HG03135 (cell line): ENCODE data around the gene ESAM.

Source experiments
- ATAC-seq: cut with Tn5 transposase; IDR thresholded peaks from one replicate; pipeline ENCODE4 v1.9.1; 2021; ENCODE audit warnings: mild to moderate bottlenecking, moderate library complexity; ENCODE audit not compliant: unreplicated experiment

ESAM gene

DNA sequence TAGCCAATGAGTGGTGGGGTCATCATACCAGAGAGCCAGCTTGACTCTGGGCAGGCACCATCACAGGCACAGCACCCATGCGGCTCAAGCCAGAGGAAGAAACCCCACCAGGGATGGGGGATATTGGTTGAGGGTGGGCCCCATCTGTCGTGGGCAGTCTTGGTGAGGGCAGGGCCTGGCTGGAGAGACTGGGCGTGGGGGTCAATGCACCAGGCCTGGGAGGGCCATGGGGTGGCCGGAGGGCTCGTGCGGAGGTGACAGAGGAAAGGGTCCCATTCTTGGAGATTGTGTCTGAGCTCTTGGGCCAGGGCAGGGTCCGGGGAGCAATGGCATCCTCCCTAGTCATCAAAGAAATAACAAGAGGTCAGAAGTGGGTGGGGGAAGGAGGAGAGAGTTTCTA lies 8.5 kb downstream of the ESAM start:
- no peak for ATAC-seq

DNA sequence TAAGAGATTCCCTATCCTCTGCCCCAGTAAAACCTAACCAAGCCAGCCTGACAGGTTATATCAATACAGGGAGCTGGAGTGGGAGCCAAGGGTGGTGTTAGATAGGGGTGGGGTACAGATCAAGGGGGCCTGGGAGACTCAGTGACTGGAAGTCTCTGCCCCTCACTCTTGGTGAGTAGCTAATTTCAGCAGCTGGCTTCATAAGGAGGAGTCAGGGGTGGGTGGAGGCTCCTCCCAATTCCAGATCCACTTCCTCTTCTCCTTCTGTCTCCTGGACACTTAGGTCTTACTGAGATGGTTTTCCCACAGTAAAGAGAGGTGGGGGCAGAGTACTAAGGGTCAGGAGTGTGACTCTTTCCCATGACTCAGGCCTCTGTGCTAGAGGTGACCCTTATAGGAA lies 8.9 kb downstream of the ESAM start:
- ATAC-seq: no peak

DNA sequence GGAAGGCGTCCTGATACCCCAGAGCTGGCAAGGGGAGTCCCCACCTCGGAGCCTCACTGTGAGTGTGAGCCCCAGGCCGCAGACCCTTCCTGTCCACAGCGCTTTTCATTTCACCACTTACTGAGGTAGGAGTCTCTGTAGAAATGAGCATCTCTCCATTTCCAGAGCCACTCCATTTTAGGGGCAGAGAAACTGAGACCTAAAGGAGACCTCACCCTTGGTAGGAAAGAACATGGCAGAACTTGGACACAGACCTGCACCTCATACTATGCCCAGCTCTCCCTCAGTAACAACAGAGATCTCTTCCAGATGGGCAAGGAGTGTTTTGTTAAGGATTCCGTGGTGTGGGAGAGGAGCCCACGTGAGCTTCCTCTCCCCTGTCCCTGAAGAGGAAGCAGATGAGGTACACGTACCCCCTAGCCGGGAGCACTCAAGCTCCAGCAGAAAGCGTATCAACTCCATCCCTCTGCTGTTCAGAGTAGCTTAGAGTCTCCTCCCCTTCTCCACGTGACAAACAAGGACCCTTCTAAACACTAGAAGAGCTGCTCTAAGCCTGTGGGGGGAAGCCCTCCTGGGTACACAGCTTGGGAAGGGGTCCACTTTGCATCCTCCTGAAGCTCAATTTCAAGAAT lies 9.5 kb downstream of the ESAM start:
- ATAC-seq: no peak

DNA sequence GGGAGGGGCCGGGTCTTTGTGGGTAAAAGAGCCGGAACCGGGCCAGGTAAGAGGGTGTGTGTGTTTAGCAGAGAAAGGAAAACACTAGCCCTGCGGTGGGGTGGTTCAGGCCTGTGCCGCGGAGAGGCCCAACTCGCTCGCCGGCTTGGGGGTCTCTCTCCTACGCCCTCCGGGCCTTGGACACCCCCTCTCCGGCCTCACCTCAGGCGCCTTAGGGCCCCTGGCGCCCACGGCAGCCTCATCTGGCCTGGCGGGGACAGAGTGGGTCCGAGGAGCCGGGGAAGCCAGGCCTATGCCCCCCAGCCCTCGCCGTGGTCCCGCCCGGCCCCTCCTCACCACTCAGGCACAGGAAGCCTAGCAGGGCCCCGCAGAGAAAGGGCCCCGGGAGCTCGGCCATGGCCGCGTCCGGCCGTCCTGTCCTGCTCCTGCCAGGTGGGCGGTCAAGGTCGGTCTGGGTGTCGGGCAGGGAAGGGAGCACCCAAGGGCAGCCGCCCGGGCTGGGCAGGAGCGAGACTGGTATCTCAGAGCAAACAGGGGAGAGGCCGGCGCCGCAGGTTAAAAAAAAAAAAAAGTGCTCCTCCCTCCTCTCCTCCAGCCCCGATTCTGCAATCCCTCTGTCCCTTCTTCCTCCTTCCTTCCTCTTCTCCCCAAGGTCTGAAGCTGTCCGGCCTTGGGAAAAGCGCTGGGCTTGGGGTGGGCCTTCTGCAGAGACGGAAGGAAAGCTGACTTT lies 10.2 kb downstream of the ESAM start, which contains the start of gene VSIG2:
Gene VSIG2 (minus strand): TSS at position 515 of the 730 bp plus-strand sequence. CDS start 118 bp downstream, at position 397.
- ATAC-seq: no peak

DNA sequence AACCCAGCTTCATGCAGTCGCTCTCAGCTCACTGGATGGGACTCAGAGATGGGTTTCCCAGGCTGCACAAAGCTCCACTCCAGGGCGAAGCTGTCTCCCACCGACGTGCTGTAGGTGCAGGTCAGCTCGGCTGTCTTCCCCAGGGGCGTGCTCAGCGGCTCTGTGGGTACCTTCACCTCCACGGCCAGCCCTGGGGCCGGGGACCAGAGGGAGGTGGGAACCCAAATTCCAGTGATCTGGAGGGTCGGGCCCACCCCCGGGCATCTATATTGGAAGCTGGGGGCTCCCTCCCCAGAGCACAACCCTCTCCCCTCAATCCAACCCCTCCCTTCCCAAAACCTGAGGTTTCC lies 10.7 kb downstream of the ESAM start:
- no peak for ATAC-seq

DNA sequence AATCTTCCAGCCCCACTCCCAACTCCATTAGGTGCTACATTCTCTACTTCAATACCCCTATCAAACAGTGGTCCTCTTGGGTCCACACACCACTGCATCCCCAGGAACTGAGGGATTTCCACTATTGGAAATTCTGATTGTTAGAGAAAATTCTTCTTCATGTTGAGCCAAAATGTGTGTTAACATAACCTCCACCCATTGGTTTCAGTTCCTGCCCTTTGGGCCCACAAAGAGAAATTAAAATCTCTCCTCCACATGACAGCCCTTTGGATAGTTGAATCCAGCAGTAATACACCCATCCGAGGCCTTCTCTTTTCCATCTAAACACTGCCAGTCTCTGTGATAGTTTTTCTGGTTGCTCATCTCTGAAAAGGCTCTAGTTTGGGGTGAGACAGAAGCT lies 12.2 kb downstream of the ESAM start:
- no peak for ATAC-seq

DNA sequence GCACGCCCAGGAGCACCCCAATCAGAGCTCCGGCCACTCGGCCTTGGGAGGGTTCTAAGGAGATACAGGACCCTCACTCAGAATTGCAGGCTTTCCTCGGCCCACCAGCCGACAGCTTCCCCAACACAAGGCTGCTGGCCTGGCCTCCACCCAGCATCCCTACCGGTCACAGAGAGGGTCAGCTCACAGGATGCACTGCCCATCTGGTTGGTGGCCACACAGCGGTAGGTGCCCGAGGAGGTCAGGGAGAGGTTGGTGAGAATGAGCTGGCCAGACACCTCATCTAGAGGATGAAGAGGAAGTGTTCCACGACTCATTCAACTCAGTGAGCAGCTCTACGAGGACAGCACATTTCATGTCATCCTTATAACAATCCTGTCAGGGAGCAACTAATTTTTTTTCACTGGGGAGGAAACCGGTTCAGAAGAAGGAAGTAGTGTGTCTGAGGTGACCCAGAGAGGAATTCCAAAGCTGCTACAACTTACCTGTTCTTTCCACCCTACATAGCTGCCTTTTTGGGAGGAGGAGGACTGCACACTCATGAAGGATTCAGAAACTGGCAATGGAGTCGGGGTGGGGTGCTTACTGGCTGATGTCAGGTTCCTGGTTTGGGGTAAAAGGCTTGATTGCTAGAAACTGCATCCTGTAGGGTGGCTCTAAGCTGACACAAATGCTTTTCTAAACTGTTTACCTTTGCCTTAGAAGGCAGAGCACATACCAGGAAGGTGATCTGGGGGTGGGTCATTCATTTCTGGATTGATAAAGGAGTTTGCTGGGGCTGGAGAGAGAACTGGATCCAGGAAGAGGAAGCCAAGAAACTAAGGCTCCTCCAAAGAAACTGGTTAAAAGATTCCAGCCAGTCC lies 13.4 kb downstream of the ESAM start:
- ATAC-seq: no peak

DNA sequence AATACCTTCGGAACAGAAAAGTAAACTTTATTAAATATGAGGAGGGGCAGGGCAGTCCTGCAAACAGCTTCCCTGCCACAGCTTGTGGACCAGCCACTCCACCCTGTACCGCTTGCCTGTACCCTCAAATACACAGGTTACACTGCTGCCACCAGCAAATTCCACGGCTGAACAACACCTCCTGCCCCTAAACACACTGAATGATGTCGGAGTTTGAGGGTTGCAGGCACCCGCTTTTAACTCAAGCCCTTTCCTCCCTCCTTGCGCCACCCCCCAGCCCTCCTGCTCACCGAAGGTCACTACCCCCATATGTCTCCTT lies 14.0 kb downstream of the ESAM start:
- no peak for ATAC-seq

DNA sequence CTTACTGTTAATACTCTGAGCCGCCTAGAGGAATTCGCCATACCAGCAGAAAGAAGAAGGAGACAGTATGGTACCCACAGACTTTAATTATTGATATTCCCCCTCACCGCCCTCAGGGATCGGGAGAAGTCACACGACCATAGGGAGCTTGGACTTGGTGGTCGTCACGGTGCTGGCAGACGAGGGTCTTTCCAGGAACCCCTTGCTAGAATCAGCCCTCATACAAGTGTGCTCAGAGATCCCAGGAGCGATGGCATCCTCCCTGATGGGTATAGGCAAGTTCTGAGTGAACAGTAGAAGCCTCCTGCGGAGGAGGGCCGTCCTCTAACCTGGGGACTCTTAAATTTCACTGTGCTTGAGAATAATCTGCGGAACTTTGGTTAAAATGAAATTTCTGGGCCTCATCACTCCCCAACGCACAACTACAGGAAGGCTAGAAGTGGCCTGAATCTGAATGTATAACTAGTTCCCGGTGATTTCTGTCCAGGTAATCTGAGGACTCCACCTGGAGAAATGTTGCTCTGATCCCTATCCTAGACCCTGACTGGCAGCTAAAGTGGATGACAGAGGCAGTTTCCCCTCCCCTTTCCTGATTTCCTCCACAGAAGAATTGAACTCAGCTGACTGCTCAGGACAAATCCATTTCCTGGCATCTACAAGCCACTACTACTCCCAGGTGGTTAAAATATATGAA lies 14.5 kb downstream of the ESAM start:
- no peak for ATAC-seq

DNA sequence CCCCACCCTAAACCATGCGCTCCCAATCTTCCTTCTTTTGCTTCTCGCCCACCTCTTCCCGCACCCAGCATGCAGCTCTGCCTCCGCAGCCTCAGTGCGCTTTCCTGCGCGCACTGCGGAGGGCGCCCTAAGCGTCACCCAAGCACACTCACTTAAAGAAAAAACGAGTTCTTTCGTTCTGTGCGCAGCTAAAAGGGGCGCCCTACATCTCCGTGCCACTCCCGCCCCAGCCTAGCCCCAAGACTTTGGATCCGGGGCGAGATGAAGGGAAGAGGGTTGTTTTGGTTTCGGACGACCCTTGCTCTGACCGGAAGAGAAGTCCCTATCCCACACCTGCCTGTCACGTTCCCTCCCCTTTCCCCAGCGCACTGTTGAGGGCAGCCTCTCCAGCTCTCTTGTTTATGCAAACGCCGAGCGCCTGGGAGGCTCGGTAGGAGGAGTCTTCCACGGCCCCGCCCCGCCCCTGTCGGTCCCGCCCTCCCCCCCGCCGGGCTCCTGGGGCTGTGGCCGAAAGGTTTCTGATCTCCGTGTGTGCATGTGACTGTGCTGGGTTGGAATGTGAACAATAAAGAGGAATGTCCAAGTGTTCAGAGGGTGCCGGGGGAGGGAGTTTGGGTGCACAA lies 15.4 kb downstream of the ESAM start:
- ATAC-seq: peak; percentile 92

DNA sequence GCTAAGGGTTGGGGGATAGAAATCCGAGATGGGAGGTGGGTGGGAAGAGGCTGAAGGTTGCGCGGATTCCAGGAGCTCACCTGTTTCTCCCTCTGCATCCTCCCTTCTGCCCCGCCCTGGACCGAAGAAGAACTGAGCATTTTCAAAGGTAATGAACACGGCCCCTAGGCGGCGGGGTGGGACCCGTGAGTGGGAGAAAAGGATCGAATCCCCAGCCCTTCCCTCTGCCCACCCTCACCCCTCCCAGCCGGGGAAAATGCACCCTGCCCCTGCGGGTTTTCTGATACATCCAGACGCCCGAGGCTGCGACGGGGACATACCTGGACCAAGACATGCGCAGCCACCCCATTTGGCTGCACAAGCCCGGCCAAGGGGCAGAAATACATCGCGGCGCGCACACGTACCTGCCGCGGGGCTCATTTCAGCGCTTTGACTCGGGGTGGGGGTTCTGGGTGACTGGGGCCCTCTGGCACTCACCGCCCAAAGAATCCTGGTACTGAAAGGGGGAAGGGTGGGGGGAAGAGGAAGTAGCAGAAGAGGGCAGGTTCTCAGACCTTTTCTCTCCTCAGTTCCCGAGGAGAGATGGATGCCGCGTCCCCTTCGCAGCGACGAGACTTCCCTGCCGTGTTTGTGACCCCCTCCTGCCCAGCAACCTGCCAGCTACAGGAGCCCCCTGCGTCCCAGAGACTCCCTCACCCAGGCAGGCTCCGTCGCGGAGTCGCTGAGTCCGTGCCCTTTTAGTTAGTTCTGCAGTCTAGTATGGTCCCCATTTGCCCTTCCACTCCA lies 16.1 kb downstream of the ESAM start:
- peak; percentile 7 for ATAC-seq

DNA sequence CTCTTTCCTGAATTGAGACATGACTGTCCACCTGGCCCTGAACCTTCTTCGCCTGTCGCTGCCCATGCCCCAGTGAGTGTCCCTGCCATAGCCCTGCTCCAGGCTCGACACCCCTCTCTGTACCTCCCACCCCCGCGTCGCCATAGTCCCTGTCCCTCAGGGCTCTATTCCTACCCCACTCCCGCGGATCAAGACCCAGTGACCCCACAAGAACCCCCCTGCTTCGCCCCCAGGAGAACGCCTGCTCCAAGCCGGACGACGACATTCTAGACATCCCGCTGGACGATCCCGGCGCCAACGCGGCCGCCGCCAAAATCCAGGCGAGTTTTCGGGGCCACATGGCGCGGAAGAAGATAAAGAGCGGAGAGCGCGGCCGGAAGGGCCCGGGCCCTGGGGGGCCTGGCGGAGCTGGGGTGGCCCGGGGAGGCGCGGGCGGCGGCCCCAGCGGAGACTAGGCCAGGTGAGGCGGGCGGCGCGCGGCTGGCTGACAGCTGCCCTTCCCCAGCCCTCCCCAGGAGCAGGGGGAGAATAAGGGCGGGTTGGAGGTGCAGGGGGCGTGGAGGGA lies 16.7 kb downstream of the ESAM start:
- no peak for ATAC-seq

DNA sequence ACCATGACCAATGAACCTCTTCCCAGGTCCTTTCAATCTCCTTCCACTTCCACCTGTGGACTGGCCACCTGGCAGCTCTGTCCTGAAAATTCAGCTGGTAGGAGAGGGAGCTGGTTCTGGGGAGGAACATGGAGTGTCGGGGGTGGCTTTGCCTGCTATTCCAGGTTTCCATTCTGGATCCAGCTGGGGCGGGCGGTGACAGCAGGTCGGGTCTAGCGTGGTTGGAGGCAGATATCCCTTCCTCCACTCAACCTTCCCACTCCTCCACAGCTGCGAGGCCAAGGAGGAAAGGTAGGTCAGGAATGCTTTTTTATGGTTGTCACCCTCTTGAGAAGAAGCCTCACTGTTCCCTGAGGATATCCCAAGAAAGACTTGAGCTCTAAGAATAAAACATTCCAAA lies 19.0 kb downstream of the ESAM start:
- no peak for ATAC-seq

DNA sequence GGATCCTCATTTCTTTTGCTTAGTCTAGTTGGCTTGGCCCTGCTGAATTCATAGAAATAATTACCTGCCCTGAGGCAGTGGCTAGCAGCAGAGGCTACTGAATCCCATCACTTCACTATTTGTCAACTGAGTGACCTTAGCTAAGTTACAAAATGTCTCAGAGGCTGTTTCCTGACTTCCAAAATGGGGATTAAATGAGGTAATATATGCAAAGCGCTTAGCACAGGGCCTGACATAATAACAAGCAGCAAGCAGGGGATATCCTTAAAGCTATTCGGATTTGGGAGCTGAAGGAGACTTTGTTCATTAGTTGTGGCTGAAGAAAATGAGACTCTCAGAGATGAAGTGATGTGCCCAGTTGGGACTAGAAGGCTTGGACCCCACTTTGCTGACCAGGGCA lies 19.5 kb downstream of the ESAM start:
- no peak for ATAC-seq

DNA sequence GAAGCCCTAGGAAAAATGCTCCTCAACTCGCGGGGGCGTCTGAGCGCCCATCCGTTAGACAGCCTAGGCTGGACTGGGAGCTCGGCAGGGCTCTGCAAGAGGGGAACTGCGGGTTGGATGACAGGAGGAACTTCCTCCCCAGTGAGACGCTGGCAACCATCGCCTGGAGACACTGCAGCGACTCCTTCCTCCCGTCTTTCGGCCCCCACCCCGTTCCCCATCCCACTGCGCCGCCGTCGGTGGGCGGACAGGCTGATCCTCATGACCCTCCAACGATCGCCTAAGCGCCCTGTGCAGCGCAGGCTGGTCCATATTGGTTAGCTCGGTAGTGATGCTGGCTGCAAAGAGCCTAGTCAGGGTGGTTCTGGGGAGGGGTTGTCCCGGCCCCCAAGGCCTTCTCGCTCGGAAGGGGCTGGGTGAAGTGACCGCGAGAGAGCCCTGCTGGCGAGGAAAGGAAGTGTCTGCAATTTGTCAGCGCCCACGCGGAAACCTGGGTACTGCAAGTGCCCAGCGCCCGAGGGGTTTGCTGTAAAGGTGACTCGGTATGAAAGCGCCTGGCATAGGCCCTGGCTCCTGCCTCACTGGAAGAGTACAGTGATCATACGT lies 21.7 kb downstream of the ESAM start:
- peak; percentile 42 for ATAC-seq

DNA sequence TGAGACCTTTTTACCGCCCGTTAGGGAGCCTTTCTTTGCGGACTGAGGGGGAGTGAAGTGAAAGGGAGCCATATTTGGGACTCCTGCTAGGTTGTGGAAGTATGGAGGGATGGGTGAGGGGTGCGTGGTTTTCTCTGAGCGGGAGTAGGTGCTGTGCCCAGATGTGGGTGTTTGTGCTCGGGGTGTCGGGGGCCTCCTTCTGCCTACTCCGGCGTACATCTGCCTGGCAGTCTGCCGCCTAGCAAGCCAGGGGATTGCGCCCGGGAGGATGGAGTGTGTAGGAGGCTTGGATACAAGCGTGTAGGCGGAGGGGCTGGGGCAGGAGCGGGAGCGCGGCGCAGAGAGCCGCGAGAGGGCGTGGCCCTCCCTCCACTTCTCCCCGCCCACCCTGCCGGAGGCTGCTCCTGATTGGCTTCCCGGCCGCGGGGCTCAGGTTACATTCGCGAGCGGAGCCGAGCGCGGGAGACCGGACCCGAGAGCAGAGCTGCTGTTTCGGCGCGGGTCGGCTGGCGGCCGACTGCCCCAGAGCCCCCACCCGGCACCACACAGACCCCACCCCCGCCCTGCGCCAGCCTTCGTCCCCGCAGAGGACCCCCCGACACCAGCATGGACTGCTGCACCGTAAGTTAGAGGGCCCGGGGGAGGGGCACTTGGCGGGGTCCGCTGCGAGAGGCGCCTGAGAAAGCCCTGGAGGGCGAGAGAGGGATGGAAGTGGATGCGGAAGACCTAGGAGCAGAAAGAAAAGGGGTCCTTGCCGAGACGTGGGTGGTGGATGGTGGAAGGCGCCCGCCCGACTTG lies 22.4 kb downstream of the ESAM start, which contains the start of gene NRGN:
Gene NRGN (plus strand): TSS at position 464 of the 798 bp plus-strand sequence. CDS start 143 bp downstream, at position 607.
- peak; percentile 98 for ATAC-seq

DNA sequence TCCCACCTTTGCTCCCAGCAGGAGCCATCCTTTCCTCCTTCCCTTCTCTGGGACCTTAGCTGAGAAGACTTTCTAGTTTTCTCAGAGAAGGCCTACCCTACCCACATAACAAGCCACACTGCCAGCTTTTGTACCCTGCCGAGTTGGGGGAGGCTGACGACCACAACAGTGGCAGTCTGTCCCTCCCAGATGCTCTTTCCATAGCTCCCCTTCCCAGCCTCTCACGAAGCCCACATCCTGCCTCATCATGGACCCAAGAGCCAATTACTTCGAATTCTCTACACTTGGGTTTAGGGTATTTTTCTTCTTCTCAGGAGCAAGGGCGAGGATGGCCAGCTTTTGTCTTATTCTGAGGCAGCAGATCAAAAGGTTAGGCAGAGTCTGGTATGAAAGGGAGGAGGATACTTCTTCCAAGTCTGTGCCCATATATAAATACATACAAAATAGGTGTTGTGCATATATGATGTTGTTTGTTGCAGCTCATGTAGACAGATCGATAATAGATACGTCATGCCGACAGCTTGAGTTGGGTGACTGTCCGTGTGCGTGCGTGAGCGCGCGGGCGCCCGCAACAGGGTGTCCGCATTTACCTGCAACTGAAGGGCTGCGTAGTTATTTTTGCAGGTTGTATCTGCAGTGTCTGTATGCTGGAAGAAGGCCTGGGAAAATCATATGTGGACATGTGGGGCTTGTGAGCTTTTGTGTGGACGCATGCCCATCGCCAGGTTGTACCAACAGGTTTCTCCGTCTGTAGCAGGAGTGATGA lies 23.2 kb downstream of the ESAM start:
- ATAC-seq: no peak
